ENCODE measurements around the gene LEP.

The LEP gene

DNA sequence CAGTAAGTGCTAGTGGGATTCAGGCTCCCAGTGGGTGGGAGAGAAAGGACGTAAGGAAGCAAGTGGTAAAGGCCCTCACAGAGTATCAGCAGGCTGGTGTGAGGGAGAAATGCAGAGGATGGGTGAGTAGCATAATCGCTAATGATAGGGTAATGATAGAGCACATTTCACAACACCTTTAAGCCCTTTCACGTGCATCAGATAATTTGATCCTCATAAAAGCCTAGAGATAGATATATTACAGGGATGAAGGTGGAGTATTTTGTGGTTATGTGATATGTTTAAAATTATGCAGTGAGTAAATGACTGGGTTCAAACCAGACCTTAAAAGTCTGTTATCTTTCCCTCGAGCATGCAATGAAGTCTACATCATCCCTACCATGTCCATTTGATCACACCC, 10.3 kb downstream of the LEP start:
- no peak for DNase-seq

- DNase-seq, result no peak
Measured at GRCh38 chr7:128253701-128254100, 12.6 kb downstream of the LEP start.

DNA sequence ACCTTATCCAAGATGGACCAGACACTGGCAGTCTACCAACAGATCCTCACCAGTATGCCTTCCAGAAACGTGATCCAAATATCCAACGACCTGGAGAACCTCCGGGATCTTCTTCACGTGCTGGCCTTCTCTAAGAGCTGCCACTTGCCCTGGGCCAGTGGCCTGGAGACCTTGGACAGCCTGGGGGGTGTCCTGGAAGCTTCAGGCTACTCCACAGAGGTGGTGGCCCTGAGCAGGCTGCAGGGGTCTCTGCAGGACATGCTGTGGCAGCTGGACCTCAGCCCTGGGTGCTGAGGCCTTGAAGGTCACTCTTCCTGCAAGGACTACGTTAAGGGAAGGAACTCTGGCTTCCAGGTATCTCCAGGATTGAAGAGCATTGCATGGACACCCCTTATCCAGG, 13.4 kb downstream of the LEP start:
- no peak for DNase-seq

DNA sequence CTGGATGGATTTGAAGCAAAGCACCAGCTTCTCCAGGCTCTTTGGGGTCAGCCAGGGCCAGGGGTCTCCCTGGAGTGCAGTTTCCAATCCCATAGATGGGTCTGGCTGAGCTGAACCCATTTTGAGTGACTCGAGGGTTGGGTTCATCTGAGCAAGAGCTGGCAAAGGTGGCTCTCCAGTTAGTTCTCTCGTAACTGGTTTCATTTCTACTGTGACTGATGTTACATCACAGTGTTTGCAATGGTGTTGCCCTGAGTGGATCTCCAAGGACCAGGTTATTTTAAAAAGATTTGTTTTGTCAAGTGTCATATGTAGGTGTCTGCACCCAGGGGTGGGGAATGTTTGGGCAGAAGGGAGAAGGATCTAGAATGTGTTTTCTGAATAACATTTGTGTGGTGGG, 14.2 kb downstream of the LEP start:
- no peak for DNase-seq

DNA sequence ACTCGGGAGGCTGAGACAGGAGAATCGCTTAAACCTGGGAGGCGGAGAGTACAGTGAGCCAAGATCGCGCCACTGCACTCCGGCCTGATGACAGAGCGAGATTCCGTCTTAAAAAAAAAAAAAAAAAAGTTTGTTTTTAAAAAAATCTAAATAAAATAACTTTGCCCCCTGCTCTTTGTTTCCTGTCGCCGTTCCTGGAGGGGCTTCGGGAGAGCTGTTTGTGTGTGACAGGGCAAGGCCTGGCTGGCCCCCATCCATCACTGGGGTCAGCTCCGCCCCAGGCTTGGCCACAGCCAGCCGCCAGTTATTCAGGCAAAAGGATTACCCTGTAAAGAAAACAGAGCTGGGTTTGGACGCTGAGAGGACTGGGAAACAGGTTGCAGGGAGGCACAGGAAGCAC, 16.4 kb downstream of the LEP start:
- DNase-seq, result no peak

- DNase-seq, result peak; percentile 51
Measured at GRCh38 chr7:128259131-128260061, 18.3 kb downstream of the LEP start.

DNA sequence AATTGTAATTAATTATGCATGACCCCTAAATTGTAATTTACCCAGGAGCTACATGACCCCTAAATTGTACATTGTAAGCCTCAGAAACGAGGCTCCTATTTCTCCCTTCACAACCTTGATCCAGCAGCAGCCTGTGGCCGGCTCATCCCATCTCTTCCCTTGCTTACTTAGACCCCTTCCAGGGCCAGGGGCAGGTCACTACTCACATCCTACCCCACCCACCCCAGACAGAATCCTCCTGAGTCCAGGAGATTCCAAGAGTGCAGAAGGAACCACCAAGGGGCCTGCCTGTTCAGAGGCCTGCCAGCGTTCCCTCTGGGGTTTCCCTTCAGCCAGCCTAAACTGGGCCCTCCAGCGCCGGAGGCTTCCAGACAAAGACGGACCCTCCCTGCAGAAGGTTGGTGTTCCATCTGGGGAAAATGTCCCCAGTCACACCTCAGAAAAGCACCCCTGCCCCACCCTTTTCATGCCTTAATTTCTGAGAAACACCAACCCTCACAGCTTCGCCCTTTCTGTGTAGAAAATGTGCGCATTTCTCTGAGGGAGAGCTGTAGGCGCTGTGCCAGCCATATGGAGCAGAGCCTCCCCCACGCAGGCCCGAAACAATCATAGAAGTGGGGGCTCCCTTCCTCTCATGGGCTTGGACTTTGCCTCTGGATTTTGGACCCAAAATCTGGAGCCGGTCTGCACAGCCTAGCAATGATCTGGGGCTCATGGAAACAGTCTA, 19.2 kb downstream of the LEP start:
- DNase-seq, result no peak

- DNase-seq, result no peak
Measured at GRCh38 chr7:128262273-128263028, 21.4 kb downstream of the LEP start.

- DNase-seq, result no peak
Measured at GRCh38 chr7:128263420-128263819, 22.3 kb downstream of the LEP start.

DNA sequence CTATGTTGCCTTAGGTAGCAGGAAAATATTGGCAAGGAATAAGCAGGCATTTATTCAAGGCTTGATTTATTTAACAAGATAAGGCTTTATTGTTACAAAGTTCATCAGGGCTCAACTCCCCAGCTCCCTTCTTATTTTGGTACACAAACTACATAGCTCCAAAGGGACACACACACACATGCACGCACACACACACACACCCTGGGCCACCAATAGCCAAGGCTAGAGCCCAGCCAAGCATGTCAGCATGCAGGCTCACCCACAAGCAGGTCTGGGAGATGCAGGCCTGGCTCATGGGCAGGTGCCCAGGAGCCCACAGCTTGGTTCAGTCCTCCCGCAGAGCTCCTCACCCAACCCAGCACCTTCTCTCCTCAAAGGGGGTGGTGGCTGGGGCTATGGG, 23.4 kb downstream of the LEP start:
- DNase-seq, result no peak

GRCh38 chr7:128265156-128265905, 24.3 kb downstream of the LEP start:
- no peak for DNase-seq

- DNase-seq, result no peak
Measured at GRCh38 chr7:128265906-128266300, 24.8 kb downstream of the LEP start.

- no peak for DNase-seq
Measured at GRCh38 chr7:128266529-128266882, 25.4 kb downstream of the LEP start.

DNA sequence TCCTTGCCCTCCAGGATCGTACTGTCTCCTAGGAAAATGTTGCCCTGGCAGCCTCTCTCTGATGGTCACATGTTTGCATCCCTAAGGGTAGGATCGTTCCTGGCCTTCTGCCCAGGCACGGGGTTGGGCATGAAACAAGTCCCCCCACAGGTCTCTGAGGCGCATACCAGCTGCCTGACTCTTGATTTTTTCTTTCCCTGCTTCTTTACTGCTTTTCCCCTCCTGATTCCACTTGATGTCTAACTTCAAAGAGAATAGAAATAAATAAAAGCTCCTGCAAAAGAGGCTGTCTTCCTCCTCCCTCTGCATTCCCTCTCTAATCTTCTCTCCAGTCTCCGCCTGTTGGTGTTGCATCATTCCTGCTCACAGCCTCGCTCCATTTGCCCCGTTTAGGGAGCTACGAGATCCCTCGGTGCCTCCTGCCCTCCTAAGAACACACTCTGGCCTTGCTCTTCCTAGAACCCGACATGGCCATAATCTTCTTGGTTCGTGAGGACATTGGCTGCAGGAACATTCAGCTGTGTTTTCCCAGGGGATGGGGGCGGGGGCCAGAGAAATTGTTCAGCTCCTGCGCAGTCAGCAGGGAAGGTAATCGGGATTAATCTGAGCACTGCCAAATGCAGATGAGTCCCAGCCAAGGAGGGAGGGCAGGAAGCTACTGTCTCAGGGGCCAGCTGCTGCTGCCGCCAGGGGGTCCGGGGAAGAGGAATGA, 26.0 kb downstream of the LEP start:
- DNase-seq, result peak; percentile 85

DNA sequence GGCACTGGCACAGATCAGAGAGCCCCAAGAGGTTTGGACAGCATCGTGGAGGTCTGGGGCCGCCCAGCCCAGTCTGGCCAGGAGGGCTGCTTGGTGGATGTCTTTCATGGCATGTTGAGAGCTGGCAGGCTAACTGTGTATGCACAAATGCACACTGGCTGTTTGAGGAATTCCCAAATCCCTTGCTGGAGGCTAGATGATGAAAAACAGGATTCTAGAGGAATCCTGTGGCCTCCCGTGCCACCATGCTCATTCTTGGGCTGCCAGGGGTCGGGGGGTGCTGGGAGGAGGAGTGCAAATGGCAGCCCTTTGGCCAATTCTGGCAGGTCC, 26.5 kb downstream of the LEP start:
- DNase-seq, result peak; percentile 44

- no peak for DNase-seq
Measured at GRCh38 chr7:128268233-128268632, 27.2 kb downstream of the LEP start.

- DNase-seq, result no peak
Measured at GRCh38 chr7:128270826-128271272, 29.8 kb downstream of the LEP start.

DNA sequence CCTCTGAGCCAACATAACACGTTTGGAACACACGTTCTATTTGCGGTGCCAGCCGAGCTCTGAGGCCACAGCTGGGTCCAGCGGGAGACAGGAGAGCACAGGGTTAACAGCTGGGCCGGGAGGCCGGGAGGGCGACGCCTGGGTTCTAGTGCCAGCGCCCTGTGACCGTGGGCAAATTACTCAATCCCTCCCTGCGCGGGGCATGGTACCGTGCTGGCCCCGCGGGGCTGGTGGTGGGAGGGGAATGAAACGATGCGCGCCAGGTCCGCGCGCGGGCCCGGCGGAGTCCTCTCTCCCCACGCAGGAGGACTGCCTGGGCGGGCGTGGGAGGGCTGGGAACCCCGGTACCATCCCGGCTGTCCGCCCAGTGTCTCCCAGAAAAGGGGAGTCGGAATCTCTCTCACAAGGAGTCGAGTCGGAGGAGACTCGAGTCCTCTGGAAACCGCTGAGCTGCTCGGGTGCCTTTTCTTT, 30.4 kb downstream of the LEP start:
- no peak for DNase-seq

- DNase-seq, result no peak
Measured at GRCh38 chr7:128271942-128272481, 30.9 kb downstream of the LEP start.

DNA sequence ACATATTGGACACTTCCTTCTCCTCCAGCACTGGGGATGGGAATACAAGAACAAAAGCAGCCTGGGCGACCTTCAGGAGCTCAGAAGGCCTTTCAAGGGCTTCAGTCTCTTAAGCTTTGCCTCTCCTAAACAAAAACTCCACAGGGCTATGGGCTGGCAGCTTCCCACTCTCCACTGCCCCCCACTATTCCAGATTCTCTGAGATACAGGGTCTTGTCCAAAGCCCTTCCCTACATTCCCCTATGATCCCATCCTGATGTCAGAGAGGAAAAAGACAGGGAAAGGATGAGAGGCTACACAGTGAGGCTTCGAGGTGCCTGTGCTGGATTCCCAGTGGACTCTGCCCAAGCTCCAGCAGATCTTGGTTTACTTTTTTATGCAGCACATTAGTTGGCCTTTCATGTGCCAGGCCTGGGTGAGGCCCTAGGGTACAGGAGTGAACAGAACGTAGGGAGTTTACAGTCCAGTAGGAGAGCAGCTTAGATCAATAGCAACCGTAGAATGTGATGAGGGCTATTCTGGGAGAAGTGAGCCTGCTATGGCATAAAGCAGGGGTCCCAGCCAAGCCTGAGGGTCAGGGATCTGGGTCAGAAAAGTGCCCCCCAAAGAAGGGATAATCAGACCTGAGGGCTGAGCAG, 33.3 kb downstream of the LEP start:
- no peak for DNase-seq

DNA sequence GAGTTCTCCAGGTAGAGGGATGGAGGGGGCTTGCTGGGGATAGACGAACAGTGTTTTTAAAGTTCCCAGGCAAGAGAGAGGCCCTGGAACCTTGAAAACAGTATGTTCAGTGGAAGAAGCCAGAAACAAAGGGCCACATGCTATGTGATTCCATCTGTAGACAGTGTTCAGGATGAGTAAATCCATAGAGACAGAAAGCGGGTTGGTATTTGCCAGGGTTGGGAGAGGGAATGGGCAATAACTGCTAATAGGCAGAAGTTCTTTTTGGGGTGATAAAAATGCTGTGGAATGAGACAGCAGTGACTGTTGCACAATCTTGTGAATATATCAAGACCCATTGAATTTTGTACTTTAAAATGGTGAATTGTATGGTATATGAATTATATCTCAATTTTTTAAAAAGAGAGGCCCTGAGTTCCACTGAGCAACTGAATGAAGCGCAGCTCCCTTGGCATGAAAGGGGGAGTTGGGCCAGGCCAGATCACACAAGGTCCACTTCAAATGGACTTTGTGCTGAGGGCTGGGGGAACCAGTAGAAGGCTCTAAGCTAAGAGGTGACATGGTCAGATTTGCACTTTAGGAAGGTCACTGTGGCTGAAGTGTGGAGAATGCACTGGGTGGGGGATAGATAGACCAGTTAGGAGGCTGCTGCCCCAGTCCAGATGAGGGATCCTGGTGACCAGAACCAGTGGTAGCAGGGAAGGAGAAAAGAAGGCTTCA, 34.0 kb downstream of the LEP start:
- DNase-seq, result no peak
